ENCODE results near the gene ANKRD35.
"Not testable (repeated sequence)": the region's sequence is repeated elsewhere in the genome, so short reads cannot be mapped to it uniquely, and the experiment has no call there.

- TF ChIP-seq CTCF, POLR2A (IDR thresholded peaks at IDR 0.05): not testable (repeated sequence)
These were observed 34.6 kb upstream of the ANKRD35 start for GRCh38 chr1:145920297-145920696.

Measured in thyroid gland (tissue), 4 donors.